HS-5 (cell line): Measurements from ENCODE around the gene RELT.
"Not testable (repeated sequence)": the region's sequence is repeated elsewhere in the genome, so short reads cannot be mapped to it uniquely, and the experiment has no call there.

Source experiments
- DNase-seq: peaks from one replicate; pipeline ENCODE4 v3.0.0-alpha.2; 2012; ENCODE audit warnings: low read depth

RELT gene

GRCh38 chr11:73436859-73437258 is 60.7 kb downstream of the RELT start:
- not testable (repeated sequence) for DNase-seq

- DNase-seq = no peak
Observed at GRCh38 chr11:73439002-73439843, 63.0 kb downstream of the RELT start.

GRCh38 chr11:73445980-73446379 is 69.8 kb downstream of the RELT start:
- no peak for DNase-seq

GRCh38 chr11:73446766-73447165 is 70.6 kb downstream of the RELT start:
- DNase-seq = no peak
